Measurements from ENCODE around the gene GP5. TPM values are rescaled to one million over a fixed set of nuclear protein-coding genes. Genes with fewer than 3 reads are reported as not detected.

Gene GP5
- total RNA-seq, 1 donor from 2014 or later = not detected

GRCh38 chr3:194397757-194398312, 1.2 kb downstream of the GP5 start:
- DNase-seq = no peak

GRCh38 chr3:194396859-194397756, 2.0 kb downstream of the GP5 start:
- DNase-seq = no peak

- no peak for DNase-seq
These were observed 2.6 kb downstream of the GP5 start for GRCh38 chr3:194396539-194396858.

- DNase-seq = no peak
These were observed 3.1 kb downstream of the GP5 start for GRCh38 chr3:194395778-194396538.

GRCh38 chr3:194395212-194395611, 3.9 kb downstream of the GP5 start:
- DNase-seq = no peak

- no peak for DNase-seq
These were observed 6.5 kb downstream of the GP5 start for GRCh38 chr3:194392576-194392975.

- no peak for DNase-seq
These were observed 8.2 kb downstream of the GP5 start for GRCh38 chr3:194390835-194391234.

GRCh38 chr3:194389269-194389668, 9.8 kb downstream of the GP5 start:
- DNase-seq = no peak

- DNase-seq = no peak
These were observed 11.1 kb downstream of the GP5 start for GRCh38 chr3:194387926-194388418.

GRCh38 chr3:194387276-194387675, 11.8 kb downstream of the GP5 start:
- no peak for DNase-seq

GRCh38 chr3:194386648-194387047, 12.4 kb downstream of the GP5 start:
- DNase-seq = no peak

- no peak for DNase-seq
These were observed 13.0 kb downstream of the GP5 start for GRCh38 chr3:194386066-194386465.

GRCh38 chr3:194384569-194385001, 14.5 kb downstream of the GP5 start:
- DNase-seq = no peak

- no peak for DNase-seq
These were observed 14.9 kb downstream of the GP5 start for GRCh38 chr3:194384156-194384555.

- DNase-seq = no peak
These were observed 15.7 kb downstream of the GP5 start for GRCh38 chr3:194383276-194383940.

GRCh38 chr3:194382892-194383223, 16.2 kb downstream of the GP5 start:
- DNase-seq = no peak

GRCh38 chr3:194382196-194382891, 16.7 kb downstream of the GP5 start:
- DNase-seq = no peak

GRCh38 chr3:194381460-194381875, 17.6 kb downstream of the GP5 start:
- DNase-seq = no peak

GRCh38 chr3:194380326-194380725, 18.7 kb downstream of the GP5 start:
- no peak for DNase-seq

- no peak for DNase-seq
These were observed 19.4 kb downstream of the GP5 start for GRCh38 chr3:194379651-194380050.

- DNase-seq = no peak
These were observed 19.8 kb downstream of the GP5 start for GRCh38 chr3:194379231-194379630.

- no peak for DNase-seq
These were observed 21.4 kb downstream of the GP5 start for GRCh38 chr3:194377708-194378107.

All from occipital lobe (tissue), 2 donors.